Measurements from ENCODE around the gene PBX3. TPM values are rescaled to one million over a fixed set of nuclear protein-coding genes. Genes with fewer than 3 reads are reported as not detected.

Gene PBX3
- total RNA-seq, 1 donor from 2014 or later = 11.0 TPM

DNA sequence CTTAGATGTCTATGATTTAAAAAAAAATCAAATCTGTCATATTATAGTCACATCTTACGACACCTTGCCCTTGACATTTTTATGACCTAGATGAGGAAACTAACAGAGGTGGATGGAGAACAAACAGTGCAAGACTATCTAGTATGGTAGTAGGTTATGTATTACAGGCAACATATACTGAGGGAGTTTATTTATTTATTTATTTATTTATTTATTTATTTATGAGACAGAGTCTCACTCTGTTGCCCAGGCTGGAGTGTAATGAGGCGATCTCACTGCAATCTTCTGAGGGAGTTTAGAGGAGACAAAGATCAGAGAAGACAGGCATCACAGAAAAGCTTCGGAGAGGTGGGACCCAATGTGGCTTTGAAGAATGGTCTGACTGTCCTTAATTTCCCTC is 4.5 kb upstream of the PBX3 start:
- DNase-seq (ENCODE audit: low read depth) = no peak
- TF ChIP-seq, protein P1, sequence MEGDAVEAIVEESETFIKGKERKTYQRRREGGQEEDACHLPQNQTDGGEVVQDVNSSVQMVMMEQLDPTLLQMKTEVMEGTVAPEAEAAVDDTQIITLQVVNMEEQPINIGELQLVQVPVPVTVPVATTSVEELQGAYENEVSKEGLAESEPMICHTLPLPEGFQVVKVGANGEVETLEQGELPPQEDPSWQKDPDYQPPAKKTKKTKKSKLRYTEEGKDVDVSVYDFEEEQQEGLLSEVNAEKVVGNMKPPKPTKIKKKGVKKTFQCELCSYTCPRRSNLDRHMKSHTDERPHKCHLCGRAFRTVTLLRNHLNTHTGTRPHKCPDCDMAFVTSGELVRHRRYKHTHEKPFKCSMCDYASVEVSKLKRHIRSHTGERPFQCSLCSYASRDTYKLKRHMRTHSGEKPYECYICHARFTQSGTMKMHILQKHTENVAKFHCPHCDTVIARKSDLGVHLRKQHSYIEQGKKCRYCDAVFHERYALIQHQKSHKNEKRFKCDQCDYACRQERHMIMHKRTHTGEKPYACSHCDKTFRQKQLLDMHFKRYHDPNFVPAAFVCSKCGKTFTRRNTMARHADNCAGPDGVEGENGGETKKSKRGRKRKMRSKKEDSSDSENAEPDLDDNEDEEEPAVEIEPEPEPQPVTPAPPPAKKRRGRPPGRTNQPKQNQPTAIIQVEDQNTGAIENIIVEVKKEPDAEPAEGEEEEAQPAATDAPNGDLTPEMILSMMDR (conservative IDR thresholded peaks at IDR 0.05; ENCODE audit: low read depth, low read length) = no peak
- no peak overlapping the region for H3K4me3 ChIP-seq (ENCODE audit: low read depth, low read length)

GRCh38 chr9:125743682-125744428 is 3.3 kb upstream of the PBX3 start:
- no peak overlapping the region for H3K4me3 ChIP-seq (ENCODE audit: low read depth, low read length)
- TF ChIP-seq, protein P1 (conservative IDR thresholded peaks at IDR 0.05; ENCODE audit: low read depth, low read length) = no peak
- no peak for DNase-seq (ENCODE audit: low read depth)

DNA sequence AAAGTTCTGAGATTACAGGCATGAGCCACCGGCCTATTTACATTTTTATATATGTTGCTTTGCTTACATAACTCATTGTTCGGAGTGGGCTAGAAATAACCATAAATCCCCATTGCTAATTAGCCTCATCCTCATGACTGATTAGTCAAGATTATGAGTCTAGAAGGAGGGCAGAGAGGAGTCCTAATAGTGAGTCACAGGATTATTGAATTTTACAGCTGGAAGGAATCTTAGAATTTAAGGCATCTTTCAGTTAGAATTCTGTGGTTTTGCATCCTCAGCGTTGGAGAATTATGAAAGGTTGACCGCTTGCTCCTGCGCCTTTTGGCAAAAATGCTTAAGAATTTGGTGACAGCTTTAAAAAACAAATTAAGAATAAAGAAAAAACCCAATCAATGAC is 2.6 kb upstream of the PBX3 start:
- DNase-seq (ENCODE audit: low read depth) = no peak
- TF ChIP-seq, protein P1 (conservative IDR thresholded peaks at IDR 0.05; ENCODE audit: low read depth, low read length) = no peak
- H3K4me3 ChIP-seq (ENCODE audit: low read depth, low read length) = no peak overlapping the region

DNA sequence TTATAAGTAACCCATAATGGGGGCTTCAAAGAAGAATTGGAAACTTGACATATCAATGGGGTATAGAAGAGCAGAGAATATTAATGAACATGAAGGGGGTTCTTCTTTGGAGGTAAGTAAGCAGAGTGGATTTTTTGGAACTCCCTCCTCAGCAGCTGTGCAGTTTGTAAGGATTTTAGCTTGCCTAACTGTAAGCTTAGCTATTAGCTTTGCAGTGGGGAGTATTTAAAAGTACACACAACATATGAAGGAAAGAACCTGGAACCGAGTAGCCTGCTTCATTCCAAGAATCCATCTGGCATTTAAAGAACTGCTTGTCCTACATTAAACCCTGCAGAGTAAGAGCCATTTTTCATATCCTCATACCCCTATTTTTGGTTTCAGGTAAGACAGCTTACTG is 2.2 kb upstream of the PBX3 start:
- no peak for DNase-seq (ENCODE audit: low read depth)
- TF ChIP-seq, protein P1 (conservative IDR thresholded peaks at IDR 0.05; ENCODE audit: low read depth, low read length) = no peak
- H3K4me3 ChIP-seq (ENCODE audit: low read depth, low read length) = no peak overlapping the region

DNA sequence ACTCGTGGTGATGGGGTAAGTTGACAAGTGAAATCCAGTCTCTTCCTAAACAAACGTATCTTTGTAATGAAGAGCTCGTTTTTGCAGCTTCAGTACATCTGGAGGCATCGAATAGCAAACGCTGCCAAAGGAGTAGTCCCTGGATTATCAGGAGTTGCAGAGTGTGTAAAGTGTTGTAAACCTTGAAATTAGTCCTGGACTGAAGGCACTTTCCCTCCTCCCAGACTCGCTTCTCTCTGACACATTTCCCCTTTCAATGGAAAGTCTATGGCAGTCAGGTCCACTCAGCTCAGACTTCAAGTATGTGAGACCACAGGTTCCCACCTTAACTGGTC is 1.5 kb upstream of the PBX3 start:
- DNase-seq (ENCODE audit: low read depth) = no peak
- peak overlapping the region; percentile 66 for H3K4me3 ChIP-seq (ENCODE audit: low read depth, low read length)
- TF ChIP-seq, protein P1 (conservative IDR thresholded peaks at IDR 0.05; ENCODE audit: low read depth, low read length) = no peak

- peak overlapping the region; percentile 66 for H3K4me3 ChIP-seq (ENCODE audit: low read depth, low read length)
- TF ChIP-seq, protein P1 (conservative IDR thresholded peaks at IDR 0.05; ENCODE audit: low read depth, low read length) = no peak
- DNase-seq (ENCODE audit: low read depth) = peak; percentile 61
These were observed 978 bp upstream of the PBX3 start for GRCh38 chr9:125746017-125746773.

DNA sequence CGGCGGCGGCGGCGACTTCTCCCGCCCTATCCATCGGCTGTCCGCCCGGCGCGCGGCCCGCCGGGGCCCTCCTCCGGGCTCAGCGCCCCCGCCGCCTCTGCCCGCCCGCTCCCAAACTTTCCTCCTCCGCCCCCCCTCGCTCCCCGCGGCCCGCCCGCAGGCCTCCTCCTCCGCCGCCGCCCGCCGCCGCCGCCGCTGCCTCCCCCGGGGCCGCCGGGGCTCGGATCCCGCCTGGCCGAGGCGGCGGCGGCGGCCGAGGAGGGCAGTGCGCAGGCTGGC is 460 bp upstream of the PBX3 start:
- H3K4me3 ChIP-seq (ENCODE audit: low read depth, low read length) = peak overlapping the region; percentile 17
- TF ChIP-seq, protein P1 (conservative IDR thresholded peaks at IDR 0.05; ENCODE audit: low read depth, low read length) = no peak
- DNase-seq (ENCODE audit: low read depth) = no peak

Measured in epithelial cell of proximal tubule (primary cell).